HEK293 (cell line): ENCODE results near the gene LTBP1.

ENCODE experiments used
- CTCF ChIA-PET: fragments of 350-600 bp; formaldehyde crosslinking; extraction: SDS; loops from one replicate; lab custom pipeline; 2021; ENCODE audit warnings: antibody characterized with exemption; lab: Yijun Ruan, JAX
- POLR2A ChIA-PET: fragments of 300-600 bp; formaldehyde crosslinking; extraction: SDS; loops from one replicate; lab custom pipeline; 2020; ENCODE audit warnings: antibody characterized with exemption, inconsistent platforms; lab: Yijun Ruan, JAX
- H3K27ac ChIP-seq: fragments of 200-500 bp; sonication (Bioruptor generic); 2 replicates; pipeline ENCODE4 v1.5.1; 2014; ENCODE audit warnings: low read depth, low read length, control low read depth, inconsistent platforms; ENCODE audit errors: extremely low read depth
- H3K36me3 ChIP-seq, 2 experiments: fragments of 200-500 bp in 1 of 2; sonication (Bioruptor generic) in 1 of 2; 1 replicate in 1 of 2; 2 replicates in 1 of 2; pipeline ENCODE4 v1.5.1; 2014 to 2017; ENCODE audit warnings: inconsistent platforms in 2 of 2, low read length in 2 of 2; ENCODE audit not compliant: control insufficient read depth in 2 of 2, insufficient read depth in 1 of 2
- H3K4me1 ChIP-seq: fragments of 200-500 bp; sonication (Bioruptor generic); 2 replicates; pipeline ENCODE4 v1.5.1; 2014; ENCODE audit warnings: mild to moderate bottlenecking, low read length, inconsistent platforms; ENCODE audit not compliant: control insufficient read depth, insufficient read depth
- H3K4me3 ChIP-seq: 2 replicates; pipeline ENCODE4 v1.5.1; 2011; ENCODE audit warnings: low read depth, mild to moderate bottlenecking, control low read depth, low read length, moderate library complexity
- H3K9me3 ChIP-seq: fragments of 200-500 bp; sonication (Bioruptor generic); 2 replicates; pipeline ENCODE4 v1.5.1; 2014; ENCODE audit warnings: low read depth, low read length, inconsistent platforms; ENCODE audit not compliant: control insufficient read depth, insufficient read depth
- GLIS1 ChIP-seq: fragments of 450-650 bp; formaldehyde crosslinking; IDR thresholded peaks from 2 replicates; pipeline ENCODE4 v1.5.1; 2016; ENCODE audit warnings: missing biosample characterization, missing genetic modification characterization
- KLF16 ChIP-seq: fragments of 450-650 bp; formaldehyde crosslinking; IDR thresholded peaks from 2 replicates; pipeline ENCODE4 v1.5.1; 2017; ENCODE audit warnings: missing biosample characterization, missing genetic modification characterization
- PRDM1 ChIP-seq: fragments of 450-650 bp; formaldehyde crosslinking; IDR thresholded peaks from 2 replicates; pipeline ENCODE4; 2016; ENCODE audit warnings: missing biosample characterization, missing genetic modification characterization
- ZNF138 ChIP-seq: fragments of 450-650 bp; formaldehyde crosslinking; IDR thresholded peaks from 2 replicates; pipeline ENCODE4 v1.5.1; 2016; ENCODE audit warnings: missing biosample characterization, missing genetic modification characterization, borderline replicate concordance
- ZNF175 ChIP-seq: fragments of 450-650 bp; formaldehyde crosslinking; IDR thresholded peaks from 2 replicates; pipeline ENCODE4 v1.5.1; 2016; ENCODE audit warnings: missing biosample characterization, missing genetic modification characterization
- ZNF221 ChIP-seq: fragments of 450-650 bp; formaldehyde crosslinking; IDR thresholded peaks from 2 replicates; pipeline ENCODE4 v1.5.1; 2017; ENCODE audit warnings: missing biosample characterization, missing genetic modification characterization, borderline replicate concordance
- ZNF223 ChIP-seq: fragments of 450-650 bp; formaldehyde crosslinking; IDR thresholded peaks from 2 replicates; pipeline ENCODE4 v1.5.1; 2016; ENCODE audit warnings: missing biosample characterization, missing genetic modification characterization
- ZNF24 ChIP-seq: fragments of 450-650 bp; formaldehyde crosslinking; IDR thresholded peaks from 2 replicates; pipeline ENCODE4 v1.5.1; 2016; ENCODE audit warnings: missing biosample characterization, missing genetic modification characterization
- ZNF394 ChIP-seq: fragments of 450-650 bp; formaldehyde crosslinking; IDR thresholded peaks from 2 replicates; pipeline ENCODE4 v1.5.1; 2016; ENCODE audit warnings: missing biosample characterization, missing genetic modification characterization, mild to moderate bottlenecking, moderate library complexity, borderline replicate concordance
- ZNF433 ChIP-seq: fragments of 450-650 bp; formaldehyde crosslinking; IDR thresholded peaks from 2 replicates; pipeline ENCODE4 v1.5.1; 2016; ENCODE audit warnings: missing biosample characterization, missing genetic modification characterization, low read depth
- ZNF555 ChIP-seq: fragments of 450-650 bp; formaldehyde crosslinking; conservative IDR thresholded peaks from 2 replicates; pipeline ENCODE4 v1.5.1; 2017; ENCODE audit warnings: missing biosample characterization, mild to moderate bottlenecking, missing genetic modification characterization, inconsistent platforms
- ZNF600 ChIP-seq: fragments of 450-650 bp; formaldehyde crosslinking; IDR thresholded peaks from 2 replicates; pipeline ENCODE4 v1.5.1; 2016; ENCODE audit warnings: missing biosample characterization, missing genetic modification characterization
- ZNF610 ChIP-seq: fragments of 450-650 bp; formaldehyde crosslinking; IDR thresholded peaks from 2 replicates; pipeline ENCODE4 v1.5.1; 2016; ENCODE audit warnings: missing biosample characterization, missing genetic modification characterization, borderline replicate concordance
- TF ChIP-seq, protein P1 (sequence below): fragments of 450-650 bp; formaldehyde crosslinking; IDR thresholded peaks from 2 replicates; pipeline ENCODE4 v1.5.1; 2016; ENCODE audit warnings: missing biosample characterization, missing genetic modification characterization, borderline replicate concordance
- TF ChIP-seq, protein P2 (sequence below): fragments of 450-650 bp; formaldehyde crosslinking; IDR thresholded peaks from 2 replicates; pipeline ENCODE4 v1.5.1; 2016; ENCODE audit warnings: missing biosample characterization, missing genetic modification characterization
- TF ChIP-seq, protein P3 (sequence below): fragments of 450-650 bp; IDR thresholded peaks from 2 replicates; pipeline ENCODE4 v1.5.1; 2018; ENCODE audit warnings: missing biosample characterization, missing genetic modification characterization
- TF ChIP-seq, protein P4 (sequence below): fragments of 450-650 bp; formaldehyde crosslinking; IDR thresholded peaks from 2 replicates; pipeline ENCODE4 v1.5.1; 2016; ENCODE audit warnings: missing biosample characterization, missing genetic modification characterization
- TF ChIP-seq, protein P5 (sequence below): fragments of 450-650 bp; formaldehyde crosslinking; IDR thresholded peaks from 2 replicates; pipeline ENCODE4 v1.5.1; 2016; ENCODE audit warnings: missing biosample characterization, missing genetic modification characterization

Gene LTBP1

DNA sequence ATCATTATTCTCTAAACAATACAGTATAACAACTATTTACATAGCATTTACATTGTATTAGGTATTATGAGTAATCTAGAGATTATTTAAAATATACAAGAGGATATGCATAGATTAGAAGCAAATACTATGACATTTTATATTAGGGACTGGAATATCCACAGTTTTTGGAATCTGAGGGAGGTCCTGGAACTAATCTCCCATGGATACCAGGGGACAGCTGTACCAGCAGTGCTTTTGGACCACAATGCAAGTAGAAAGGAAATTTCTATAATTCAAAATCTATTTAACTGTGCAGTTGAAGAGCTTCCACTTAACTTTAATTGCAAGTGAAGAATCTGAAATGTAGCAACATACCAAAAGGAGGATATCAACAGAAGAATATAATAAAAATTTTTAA, 120.8 kb downstream of the LTBP1 start:
- H3K27ac ChIP-seq: no peak overlapping the region
- ChIA-PET POLR2A (no interaction called here), CTCF (no interaction called here)
- TF ChIP-seq, protein P1, sequence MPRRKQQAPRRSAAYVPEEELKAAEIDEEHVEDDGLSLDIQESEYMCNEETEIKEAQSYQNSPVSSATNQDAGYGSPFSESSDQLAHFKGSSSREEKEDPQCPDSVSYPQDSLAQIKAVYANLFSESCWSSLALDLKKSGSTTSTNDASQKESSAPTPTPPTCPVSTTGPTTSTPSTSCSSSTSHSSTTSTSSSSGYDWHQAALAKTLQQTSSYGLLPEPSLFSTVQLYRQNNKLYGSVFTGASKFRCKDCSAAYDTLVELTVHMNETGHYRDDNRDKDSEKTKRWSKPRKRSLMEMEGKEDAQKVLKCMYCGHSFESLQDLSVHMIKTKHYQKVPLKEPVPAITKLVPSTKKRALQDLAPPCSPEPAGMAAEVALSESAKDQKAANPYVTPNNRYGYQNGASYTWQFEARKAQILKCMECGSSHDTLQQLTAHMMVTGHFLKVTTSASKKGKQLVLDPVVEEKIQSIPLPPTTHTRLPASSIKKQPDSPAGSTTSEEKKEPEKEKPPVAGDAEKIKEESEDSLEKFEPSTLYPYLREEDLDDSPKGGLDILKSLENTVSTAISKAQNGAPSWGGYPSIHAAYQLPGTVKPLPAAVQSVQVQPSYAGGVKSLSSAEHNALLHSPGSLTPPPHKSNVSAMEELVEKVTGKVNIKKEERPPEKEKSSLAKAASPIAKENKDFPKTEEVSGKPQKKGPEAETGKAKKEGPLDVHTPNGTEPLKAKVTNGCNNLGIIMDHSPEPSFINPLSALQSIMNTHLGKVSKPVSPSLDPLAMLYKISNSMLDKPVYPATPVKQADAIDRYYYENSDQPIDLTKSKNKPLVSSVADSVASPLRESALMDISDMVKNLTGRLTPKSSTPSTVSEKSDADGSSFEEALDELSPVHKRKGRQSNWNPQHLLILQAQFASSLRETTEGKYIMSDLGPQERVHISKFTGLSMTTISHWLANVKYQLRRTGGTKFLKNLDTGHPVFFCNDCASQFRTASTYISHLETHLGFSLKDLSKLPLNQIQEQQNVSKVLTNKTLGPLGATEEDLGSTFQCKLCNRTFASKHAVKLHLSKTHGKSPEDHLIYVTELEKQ: no peak
- TF ChIP-seq, protein P2, sequence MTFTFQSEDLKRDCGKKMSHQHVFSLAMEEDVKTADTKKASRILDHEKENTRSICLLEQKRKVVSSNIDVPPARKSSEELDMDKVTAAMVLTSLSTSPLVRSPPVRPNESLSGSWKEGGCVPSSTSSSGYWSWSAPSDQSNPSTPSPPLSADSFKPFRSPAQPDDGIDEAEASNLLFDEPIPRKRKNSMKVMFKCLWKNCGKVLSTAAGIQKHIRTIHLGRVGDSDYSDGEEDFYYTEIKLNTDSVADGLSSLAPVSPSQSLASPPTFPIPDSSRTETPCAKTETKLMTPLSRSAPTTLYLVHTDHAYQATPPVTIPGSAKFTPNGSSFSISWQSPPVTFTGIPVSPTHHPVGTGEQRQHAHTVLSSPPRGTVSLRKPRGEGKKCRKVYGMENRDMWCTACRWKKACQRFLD (tag by site-specific recombination): no peak
- TF ChIP-seq, protein P3, sequence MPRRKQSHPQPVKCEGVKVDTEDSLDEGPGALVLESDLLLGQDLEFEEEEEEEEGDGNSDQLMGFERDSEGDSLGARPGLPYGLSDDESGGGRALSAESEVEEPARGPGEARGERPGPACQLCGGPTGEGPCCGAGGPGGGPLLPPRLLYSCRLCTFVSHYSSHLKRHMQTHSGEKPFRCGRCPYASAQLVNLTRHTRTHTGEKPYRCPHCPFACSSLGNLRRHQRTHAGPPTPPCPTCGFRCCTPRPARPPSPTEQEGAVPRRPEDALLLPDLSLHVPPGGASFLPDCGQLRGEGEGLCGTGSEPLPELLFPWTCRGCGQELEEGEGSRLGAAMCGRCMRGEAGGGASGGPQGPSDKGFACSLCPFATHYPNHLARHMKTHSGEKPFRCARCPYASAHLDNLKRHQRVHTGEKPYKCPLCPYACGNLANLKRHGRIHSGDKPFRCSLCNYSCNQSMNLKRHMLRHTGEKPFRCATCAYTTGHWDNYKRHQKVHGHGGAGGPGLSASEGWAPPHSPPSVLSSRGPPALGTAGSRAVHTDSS: no peak
- TF ChIP-seq ZNF138 (tag by site-specific recombination) (no peak), PRDM1 (tag by site-specific recombination) (no peak), ZNF221 (no peak), ZNF600 (tag by site-specific recombination) (no peak), ZNF433 (tag by site-specific recombination) (no peak), GLIS1 (tag by site-specific recombination) (no peak), ZNF175 (tag by site-specific recombination) (no peak), ZNF394 (tag by site-specific recombination) (no peak), ZNF24 (no peak), ZNF555 (tag by site-specific recombination) (no peak), KLF16 (tag by site-specific recombination) (no peak), ZNF610 (no peak), ZNF223 (tag by site-specific recombination) (no peak)
- TF ChIP-seq, protein P4, sequence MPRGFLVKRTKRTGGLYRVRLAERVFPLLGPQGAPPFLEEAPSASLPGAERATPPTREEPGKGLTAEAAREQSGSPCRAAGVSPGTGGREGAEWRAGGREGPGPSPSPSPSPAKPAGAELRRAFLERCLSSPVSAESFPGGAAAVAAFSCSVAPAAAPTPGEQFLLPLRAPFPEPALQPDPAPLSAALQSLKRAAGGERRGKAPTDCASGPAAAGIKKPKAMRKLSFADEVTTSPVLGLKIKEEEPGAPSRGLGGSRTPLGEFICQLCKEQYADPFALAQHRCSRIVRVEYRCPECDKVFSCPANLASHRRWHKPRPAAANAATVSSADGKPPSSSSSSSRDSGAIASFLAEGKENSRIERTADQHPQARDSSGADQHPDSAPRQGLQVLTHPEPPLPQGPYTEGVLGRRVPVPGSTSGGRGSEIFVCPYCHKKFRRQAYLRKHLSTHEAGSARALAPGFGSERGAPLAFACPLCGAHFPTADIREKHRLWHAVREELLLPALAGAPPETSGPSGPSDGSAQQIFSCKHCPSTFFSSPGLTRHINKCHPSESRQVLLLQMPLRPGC (tag by site-specific recombination): no peak
- TF ChIP-seq, protein P5, sequence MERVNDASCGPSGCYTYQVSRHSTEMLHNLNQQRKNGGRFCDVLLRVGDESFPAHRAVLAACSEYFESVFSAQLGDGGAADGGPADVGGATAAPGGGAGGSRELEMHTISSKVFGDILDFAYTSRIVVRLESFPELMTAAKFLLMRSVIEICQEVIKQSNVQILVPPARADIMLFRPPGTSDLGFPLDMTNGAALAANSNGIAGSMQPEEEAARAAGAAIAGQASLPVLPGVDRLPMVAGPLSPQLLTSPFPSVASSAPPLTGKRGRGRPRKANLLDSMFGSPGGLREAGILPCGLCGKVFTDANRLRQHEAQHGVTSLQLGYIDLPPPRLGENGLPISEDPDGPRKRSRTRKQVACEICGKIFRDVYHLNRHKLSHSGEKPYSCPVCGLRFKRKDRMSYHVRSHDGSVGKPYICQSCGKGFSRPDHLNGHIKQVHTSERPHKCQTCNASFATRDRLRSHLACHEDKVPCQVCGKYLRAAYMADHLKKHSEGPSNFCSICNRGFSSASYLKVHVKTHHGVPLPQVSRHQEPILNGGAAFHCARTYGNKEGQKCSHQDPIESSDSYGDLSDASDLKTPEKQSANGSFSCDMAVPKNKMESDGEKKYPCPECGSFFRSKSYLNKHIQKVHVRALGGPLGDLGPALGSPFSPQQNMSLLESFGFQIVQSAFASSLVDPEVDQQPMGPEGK: no peak
- peaks cover 4% of the 10 kb centered on the region; the same call in 1 of the 2 replicates for H3K4me1 ChIP-seq
- H3K36me3 ChIP-seq: no peaks in the 10 kb centered on the region
- no peaks in the 10 kb centered on the region for H3K9me3 ChIP-seq
- H3K4me3 ChIP-seq: no peak overlapping the region
